ENCODE measurements around the gene TRAFD1.

TRAFD1 gene

GRCh38 chr12:112198120-112198733 lies 72.9 kb downstream of the TRAFD1 start:
- Histone ChIP-seq H3K9ac (ENCODE audit: low read length) (no peak overlapping the region), H3K4me3 (ENCODE audit: low read length) (no peak overlapping the region), H3K9me3 (ENCODE audit: control insufficient read depth, low read length) (no peaks in the 10 kb centered on the region), H3K4me1 (ENCODE audit: control insufficient read depth, insufficient read depth, low read length) (no peaks in the 10 kb centered on the region), H3K36me3 (ENCODE audit: control insufficient read depth, insufficient read depth, low read length, severe bottlenecking) (peaks cover 64% of the 10 kb centered on the region), H3K27me3 (replicated peaks; ENCODE audit: control insufficient read depth, insufficient read depth, low read length) (no peaks in the 10 kb centered on the region)
- peak; percentile 77 for DNase-seq (ENCODE audit: low read depth)

GRCh38 chr12:112199136-112199535 lies 73.8 kb downstream of the TRAFD1 start:
- no peak overlapping the region for H3K9ac ChIP-seq (ENCODE audit: low read length)
- H3K4me3 ChIP-seq (ENCODE audit: low read length): no peak overlapping the region
- DNase-seq (ENCODE audit: low read depth): no peak
- H3K27me3 ChIP-seq (replicated peaks; ENCODE audit: control insufficient read depth, insufficient read depth, low read length): no peaks in the 10 kb centered on the region
- H3K9me3 ChIP-seq (ENCODE audit: control insufficient read depth, low read length): no peaks in the 10 kb centered on the region
- no peaks in the 10 kb centered on the region for H3K4me1 ChIP-seq (ENCODE audit: control insufficient read depth, insufficient read depth, low read length)
- H3K36me3 ChIP-seq (ENCODE audit: control insufficient read depth, insufficient read depth, low read length, severe bottlenecking): peaks cover 64% of the 10 kb centered on the region
